Chondrocyte (in vitro differentiated cells): ENCODE results near the gene VPS9D1. TPM values are rescaled to one million over a fixed set of nuclear protein-coding genes. Genes with fewer than 3 reads are reported as not detected.
A peak's percentile ranks its signal among the peaks of the same experiment; 100 is the strongest.
"Not testable (repeated sequence)": the region's sequence is repeated elsewhere in the genome, so short reads cannot be mapped to it uniquely, and the experiment has no call there.

ENCODE experiments used
- DNase-seq: peaks from one replicate; pipeline ENCODE4 v3.0.0; 2021; ENCODE audit warnings: mixed read lengths, low spot score
- H3K27ac Mint-ChIP-seq: one replicate; pipeline ENCODE4 v1.8.0; 2021; ENCODE audit warnings: mild to moderate bottlenecking, moderate library complexity, mixed read lengths; ENCODE audit not compliant: unreplicated experiment
- H3K27me3 Mint-ChIP-seq: 2 replicates; pipeline ENCODE4 v1.8.0; 2021; ENCODE audit warnings: low read depth, mixed read lengths
- H3K36me3 Mint-ChIP-seq: 2 replicates; pipeline ENCODE4 v1.8.0; 2021; ENCODE audit warnings: low read depth, mixed read lengths
- H3K4me1 Mint-ChIP-seq: 2 replicates; pipeline ENCODE4 v1.8.0; 2021; ENCODE audit warnings: low read depth, mild to moderate bottlenecking, mixed read lengths
- H3K4me3 Mint-ChIP-seq: one replicate; pipeline ENCODE4 v1.8.0; 2021; ENCODE audit warnings: mild to moderate bottlenecking, moderate library complexity, mixed read lengths; ENCODE audit not compliant: unreplicated experiment
- H3K9me3 Mint-ChIP-seq: 2 replicates; pipeline ENCODE4 v1.8.0; 2021; ENCODE audit warnings: low read depth, mixed read lengths
- total RNA-seq: library from RNA; stranded (reverse); gene quantifications from 3 replicates; pipeline ENCODE4 v1.2.1, GENCODE V29; 2021
- TF ChIP-seq, protein P1 (sequence below): fragments of 200-600 bp; sonication (generic); IDR thresholded peaks from 2 replicates; pipeline ENCODE4 v1.5.0; 2021; ENCODE audit warnings: antibody characterized with exemption, mild to moderate bottlenecking, moderate library complexity

Gene VPS9D1
- total RNA-seq, 1 donor from 2014 or later: 20.4 TPM

GRCh38 chr16:89701425-89702406 is 19.0 kb downstream of the VPS9D1 start, which contains the start of gene SPATA2L:
Gene SPATA2L, minus strand, starts transcription at chr16:89701705. Its CDS starts 473 bp downstream, at chr16:89701232.
- no peak for DNase-seq
- Mint-ChIP-seq H3K4me3 (peak within 1 kb of the TSS; percentile 69), H3K4me1 (peaks cover 11% of the 10 kb centered on the region), H3K36me3 (no peaks in the 10 kb centered on the region), H3K27ac (peak within 1 kb of the TSS; percentile 87), H3K9me3 (no peaks in the 10 kb centered on the region), H3K27me3 (no peaks in the 10 kb centered on the region)
- TF ChIP-seq, protein P1, sequence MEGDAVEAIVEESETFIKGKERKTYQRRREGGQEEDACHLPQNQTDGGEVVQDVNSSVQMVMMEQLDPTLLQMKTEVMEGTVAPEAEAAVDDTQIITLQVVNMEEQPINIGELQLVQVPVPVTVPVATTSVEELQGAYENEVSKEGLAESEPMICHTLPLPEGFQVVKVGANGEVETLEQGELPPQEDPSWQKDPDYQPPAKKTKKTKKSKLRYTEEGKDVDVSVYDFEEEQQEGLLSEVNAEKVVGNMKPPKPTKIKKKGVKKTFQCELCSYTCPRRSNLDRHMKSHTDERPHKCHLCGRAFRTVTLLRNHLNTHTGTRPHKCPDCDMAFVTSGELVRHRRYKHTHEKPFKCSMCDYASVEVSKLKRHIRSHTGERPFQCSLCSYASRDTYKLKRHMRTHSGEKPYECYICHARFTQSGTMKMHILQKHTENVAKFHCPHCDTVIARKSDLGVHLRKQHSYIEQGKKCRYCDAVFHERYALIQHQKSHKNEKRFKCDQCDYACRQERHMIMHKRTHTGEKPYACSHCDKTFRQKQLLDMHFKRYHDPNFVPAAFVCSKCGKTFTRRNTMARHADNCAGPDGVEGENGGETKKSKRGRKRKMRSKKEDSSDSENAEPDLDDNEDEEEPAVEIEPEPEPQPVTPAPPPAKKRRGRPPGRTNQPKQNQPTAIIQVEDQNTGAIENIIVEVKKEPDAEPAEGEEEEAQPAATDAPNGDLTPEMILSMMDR: peak; percentile 52

- Mint-ChIP-seq H3K36me3 (no peaks in the 10 kb centered on the region), H3K27ac (peak overlapping the region; percentile 87), H3K4me1 (peaks cover 6% of the 10 kb centered on the region), H3K4me3 (peak overlapping the region; percentile 69), H3K27me3 (no peaks in the 10 kb centered on the region), H3K9me3 (no peaks in the 10 kb centered on the region)
- TF ChIP-seq, protein P1: peak; percentile 69
- peak; percentile 92 for DNase-seq
Observed at GRCh38 chr16:89700649-89701424, 19.9 kb downstream of the VPS9D1 start.

DNA sequence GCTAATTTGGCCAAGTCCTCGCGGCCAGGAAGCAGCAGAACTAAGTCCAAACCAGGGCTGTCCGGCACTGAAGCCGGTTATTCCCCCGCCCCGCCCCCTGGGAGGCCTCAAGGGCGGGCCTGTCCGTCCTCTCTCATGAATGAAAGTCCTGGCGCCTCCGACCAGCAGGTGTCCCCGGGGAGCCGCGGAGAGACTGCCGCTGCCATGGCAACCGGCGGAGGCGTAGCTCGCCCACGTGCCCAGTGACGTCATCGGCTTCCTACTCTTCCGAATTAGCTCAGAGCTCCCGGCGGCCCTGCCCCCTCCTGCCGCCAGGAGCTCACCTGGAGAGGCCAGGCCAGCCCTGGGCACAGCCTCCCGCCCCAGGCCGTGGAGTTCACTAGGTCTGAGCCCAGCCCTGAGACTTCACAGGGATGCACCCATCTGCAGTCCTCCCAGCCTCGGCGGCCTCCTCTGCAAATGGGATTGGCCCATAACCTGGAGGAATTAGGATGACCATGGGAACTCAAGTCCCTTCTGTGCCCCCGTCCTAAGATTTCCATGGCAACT is 20.5 kb downstream of the VPS9D1 start:
- H3K4me3 Mint-ChIP-seq: peak overlapping the region; percentile 69
- no peaks in the 10 kb centered on the region for H3K9me3 Mint-ChIP-seq
- peak overlapping the region; percentile 87 for H3K27ac Mint-ChIP-seq
- TF ChIP-seq, protein P1: peak; percentile 75
- no peaks in the 10 kb centered on the region for H3K36me3 Mint-ChIP-seq
- H3K27me3 Mint-ChIP-seq: no peaks in the 10 kb centered on the region
- peak; percentile 99 for DNase-seq
- H3K4me1 Mint-ChIP-seq: peaks cover 5% of the 10 kb centered on the region

DNA sequence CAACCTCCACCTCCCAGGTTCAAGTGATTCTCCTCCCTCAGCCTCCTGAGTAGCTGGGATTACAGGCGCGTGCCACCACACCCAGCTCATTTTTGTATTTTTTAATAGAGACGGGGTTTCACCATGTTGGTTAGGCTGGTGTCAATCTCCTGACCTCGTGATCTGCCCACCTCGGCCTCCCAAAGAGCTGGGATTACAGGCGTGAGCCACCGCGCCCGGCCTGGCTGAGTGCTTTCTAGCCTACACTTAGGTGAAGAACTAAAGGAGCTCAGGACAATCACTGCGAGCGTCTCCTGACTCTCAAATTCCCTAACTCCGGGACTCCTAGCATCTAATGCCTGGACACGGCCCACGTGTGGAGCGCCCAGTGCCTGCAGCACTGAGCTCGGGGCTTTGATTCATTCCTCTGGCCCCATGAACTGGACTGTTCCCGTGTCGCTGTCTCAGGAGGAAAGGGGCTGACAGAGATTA is 21.0 kb downstream of the VPS9D1 start:
- DNase-seq, H3K9me3 Mint-ChIP-seq, H3K4me1 Mint-ChIP-seq, H3K36me3 Mint-ChIP-seq, H3K27me3 Mint-ChIP-seq: not testable (repeated sequence)
- Mint-ChIP-seq H3K27ac (peak overlapping the region; percentile 87), H3K4me3 (peak overlapping the region; percentile 69)

DNA sequence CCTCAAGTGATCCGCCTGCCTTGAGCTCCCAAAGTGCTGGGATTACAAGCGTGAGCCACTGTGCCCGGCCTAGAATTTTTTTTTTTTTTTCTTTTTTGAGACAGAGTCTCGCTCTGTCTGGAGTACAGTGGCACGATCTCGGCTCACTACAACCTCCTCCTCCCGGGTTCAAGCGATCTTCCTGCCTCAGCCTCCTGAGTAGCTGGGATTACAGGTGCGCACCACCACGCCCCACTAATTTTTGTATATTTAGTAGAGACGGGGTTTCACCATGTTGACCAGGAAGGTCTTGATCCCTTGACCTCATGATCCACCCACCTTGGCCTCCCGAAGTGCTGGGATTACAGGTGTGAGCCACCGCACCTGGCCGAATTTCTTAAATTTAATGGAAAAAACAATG is 22.0 kb downstream of the VPS9D1 start:
- DNase-seq, H3K27ac Mint-ChIP-seq, H3K27me3 Mint-ChIP-seq, H3K4me1 Mint-ChIP-seq, H3K9me3 Mint-ChIP-seq, H3K4me3 Mint-ChIP-seq, H3K36me3 Mint-ChIP-seq: not testable (repeated sequence)
